Loucy (cell line): ENCODE measurements around the gene GREB1.

Experiments
- CTCF ChIP-seq: fragments of 200-600 bp; sonication (generic); conservative IDR thresholded peaks from 2 replicates; pipeline ENCODE4 v1.5.1; 2014; ENCODE audit warnings: mild to moderate bottlenecking, antibody characterized with exemption, low read length
- EZH2phosphoT487 ChIP-seq: fragments of 200-600 bp; IDR thresholded peaks from 2 replicates; pipeline ENCODE4 v1.6.1; 2018; ENCODE audit warnings: antibody characterized with exemption, mild to moderate bottlenecking, moderate library complexity, borderline replicate concordance

GRCh38 chr2:11513319-11513718 is 20.5 kb upstream of the GREB1 start:
- TF ChIP-seq CTCF (no peak), EZH2phosphoT487 (no peak)
